GM19035 (cell line): ENCODE results near the gene SLC25A22.

ENCODE experiments used
- ATAC-seq: cut with Tn5 transposase; IDR thresholded peaks from one replicate; pipeline ENCODE4 v1.9.1; 2021; ENCODE audit not compliant: unreplicated experiment

Gene SLC25A22

DNA sequence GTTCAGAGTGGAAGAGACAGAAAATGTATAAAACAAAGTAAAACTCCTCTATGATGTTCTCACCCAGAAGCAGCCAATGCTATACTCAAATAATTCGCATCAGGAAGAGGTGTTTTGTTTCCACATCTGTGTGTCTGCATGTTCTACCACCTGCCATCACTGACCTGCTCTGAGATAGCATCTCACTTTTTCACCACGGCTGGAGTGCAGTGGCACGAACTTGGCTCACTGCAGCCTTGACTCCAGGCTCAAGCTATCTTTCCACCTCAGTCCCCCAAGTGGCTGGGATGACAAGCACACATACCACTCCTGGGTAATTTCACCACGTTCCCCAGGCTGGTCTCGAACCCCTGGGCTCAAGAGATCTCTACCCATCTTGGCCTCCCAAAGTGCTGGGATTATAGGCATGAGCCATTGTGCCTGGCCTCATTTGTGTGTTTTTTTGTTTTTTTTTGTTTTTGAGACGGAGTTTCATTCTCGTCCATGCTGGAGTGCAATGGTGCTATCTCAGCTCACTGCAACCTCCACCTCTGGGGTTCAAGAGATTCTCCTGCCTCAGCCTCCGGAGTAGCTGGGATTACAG lies 36.5 kb downstream of the SLC25A22 start:
- ATAC-seq = no peak

DNA sequence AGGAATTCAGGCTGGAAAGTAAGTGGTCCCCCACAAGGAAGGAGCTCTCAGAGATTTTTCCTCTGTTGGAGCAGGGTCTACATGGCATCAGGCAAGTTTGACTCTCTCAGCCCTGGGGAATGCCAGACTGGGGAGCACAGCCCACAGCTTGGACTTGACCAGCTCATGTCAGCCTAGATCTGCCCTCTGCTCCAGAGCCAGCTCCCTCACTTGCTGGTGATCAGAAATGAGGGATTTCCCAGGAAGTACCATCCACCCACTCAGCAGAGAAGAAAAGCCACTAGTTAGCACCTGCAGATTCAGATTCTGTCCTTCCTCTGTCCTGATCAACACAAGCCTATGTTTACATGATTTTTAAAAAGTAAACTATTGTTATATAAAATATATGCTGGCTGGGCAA lies 37.8 kb downstream of the SLC25A22 start:
- ATAC-seq = no peak

DNA sequence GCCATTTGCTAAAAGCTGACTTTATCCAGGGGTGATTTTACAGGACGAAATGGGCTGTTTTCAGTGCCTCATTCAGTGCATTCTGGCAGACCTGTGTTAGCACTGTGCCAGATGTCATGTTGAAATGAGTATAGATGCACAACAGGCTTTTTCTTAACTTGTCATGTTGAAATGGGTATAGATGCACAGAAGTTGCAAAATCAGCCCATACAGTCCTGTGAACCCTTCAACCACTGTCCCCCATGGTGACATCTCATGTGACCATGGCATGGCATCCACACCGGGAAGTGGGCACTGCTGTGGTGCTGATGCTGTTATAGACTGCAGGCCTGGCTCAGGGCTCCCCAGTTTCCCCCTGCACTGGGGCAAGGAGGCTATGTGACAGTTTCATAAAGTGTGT lies 48.4 kb downstream of the SLC25A22 start:
- no peak for ATAC-seq

DNA sequence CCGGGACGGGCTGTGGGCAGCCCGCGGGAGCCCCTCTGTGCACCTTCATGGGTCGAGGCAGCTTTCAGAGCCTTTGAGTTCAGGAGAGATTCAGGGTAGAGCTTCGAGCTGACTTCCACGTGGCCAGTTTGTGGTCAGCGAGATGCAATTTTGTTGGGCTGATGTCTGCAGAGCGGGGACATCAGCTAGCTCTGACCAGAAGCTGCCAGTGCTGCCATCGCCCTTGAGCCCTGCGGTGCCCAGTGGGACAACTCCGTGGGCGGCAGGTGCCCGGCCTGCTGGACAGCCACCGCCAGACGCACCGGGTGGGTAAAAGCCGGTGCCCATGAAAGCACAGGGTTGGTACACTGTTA lies 50.1 kb downstream of the SLC25A22 start:
- peak; percentile 3 for ATAC-seq

DNA sequence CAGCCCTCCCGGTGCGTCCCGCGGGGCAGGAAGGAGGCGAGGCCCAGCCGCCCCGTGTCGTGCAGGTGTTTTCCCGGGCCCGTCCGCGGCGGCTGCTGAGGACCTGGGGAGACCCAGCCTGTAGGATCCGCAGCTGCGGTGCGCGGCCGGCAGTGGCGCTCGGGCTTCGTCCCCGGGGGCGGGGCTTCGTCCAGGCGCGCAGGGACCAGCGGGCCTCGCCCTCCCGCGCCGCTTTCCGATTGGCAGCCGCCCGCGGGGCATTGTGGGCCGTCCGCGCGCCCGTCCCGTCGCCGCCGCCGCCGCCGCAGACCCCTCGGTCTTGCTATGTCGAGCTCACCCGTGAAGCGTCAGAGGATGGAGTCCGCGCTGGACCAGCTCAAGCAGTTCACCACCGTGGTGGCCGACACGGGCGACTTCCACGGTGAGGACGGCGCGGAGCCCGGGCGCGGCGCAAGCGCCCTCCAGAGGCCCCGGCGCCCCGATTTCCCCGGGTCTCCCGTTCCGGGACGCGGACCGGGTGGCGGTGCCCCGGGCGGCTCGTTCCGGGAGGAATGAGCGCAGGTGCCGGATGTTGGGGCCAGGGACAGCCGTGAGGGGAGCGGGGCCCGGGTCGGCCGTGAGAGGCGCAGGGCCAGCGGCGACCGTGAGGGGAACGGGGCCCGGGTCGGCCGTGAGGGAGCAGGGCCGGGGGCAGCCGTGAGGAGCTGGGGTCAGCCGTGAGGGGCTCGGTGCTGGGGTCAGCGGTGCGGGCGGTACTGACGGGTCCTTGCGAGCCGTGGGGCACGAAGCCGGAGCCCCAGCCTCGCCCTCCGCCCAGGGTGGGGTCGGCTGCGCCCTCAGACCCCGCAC lies 50.7 kb downstream of the SLC25A22 start, which contains the start of gene TALDO1:
TALDO1 (plus strand) TSS at position 307 of the 849 bp plus-strand sequence; CDS start at position 325, 18 bp downstream.
- peak; percentile 92 for ATAC-seq

DNA sequence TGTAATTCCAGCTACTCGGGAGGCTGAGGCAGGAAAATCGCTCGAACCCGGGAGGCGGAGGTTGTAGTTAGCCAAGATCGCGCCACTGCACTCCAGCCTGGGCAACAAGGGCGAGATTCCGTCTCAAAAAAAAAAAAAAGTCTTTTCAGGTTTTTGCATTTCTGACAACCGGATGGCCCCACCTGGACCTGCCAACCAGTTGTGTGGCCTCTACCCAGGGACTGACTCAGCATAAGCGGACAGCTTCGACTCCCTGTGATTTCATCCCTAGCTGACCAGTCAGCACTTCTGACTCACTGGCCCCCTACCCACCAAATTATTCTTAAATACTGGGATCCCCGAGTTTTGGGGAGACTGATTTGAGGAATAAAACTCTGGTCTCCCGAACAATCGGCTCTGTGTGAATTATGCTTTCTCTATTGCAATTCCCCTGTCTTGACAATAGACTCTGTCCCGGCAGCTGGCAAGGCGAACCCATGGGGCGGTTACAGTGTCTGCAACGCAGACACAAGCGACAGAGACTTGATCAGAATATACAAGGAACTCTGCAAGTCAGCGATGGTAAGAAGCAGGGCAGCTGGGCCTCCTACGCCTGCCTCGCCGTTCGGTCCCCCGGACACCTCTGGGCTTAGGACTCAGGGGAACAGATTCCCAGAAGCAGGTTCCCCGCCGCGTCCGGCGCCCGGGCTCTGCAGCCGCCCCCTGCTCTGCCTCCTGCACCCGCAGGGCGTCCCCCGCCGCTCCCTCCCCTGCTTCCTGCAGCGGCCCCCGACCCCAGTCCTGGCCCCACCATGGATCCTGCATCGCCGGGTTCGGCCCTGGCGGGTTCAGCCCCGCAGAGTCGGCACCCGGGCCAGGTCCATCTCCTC lies 51.6 kb downstream of the SLC25A22 start:
- ATAC-seq = peak; percentile 44

DNA sequence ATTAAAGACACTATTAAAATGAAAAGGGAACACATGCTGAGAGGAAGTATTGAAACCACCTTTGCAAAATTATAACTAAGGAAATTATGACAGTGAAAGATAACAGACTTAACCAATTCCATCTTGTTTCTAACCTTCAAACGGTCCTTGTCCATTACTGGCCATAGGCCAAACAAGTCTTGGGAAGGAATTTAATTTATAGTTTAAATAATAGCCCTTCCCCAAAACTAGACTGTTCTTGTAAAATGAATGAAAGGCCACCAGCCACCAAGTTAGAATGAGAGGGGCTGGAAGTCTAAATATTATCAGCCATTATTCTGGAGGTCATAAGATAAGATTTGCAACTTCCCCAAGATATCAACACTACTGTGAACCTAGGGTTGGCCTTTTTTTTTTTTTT lies 52.7 kb downstream of the SLC25A22 start:
- no peak for ATAC-seq

DNA sequence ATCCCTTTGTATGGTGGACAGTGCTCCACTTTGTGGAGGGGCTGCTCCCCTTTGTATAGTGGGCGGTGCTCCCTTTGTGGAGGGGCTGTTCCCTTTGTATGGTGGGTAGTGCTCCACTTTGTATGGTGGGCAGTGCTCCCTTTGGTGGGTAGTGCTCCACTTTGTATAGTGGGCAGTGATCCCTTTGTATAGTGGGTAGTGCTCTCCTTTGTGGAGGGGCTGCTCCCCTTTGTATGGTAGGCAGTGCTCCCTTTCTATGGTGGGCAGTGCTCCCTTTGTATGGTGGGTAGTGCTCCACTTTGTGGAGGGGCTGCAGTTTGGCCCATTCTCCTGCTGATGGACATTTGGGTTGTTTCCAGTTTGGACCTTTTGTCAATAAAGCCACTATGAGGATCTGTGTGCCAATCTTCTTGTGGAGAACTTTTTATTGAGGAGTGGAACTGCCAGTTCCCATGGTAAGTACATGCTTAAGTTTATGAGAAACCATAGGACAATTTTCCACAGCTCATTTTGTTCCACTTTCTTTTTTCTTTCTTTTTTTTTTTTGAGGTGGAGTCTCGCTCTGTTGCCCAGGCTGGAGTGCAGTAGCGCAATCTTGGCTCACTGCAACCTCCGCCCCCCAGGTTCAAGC lies 55.4 kb downstream of the SLC25A22 start:
- ATAC-seq = no peak

DNA sequence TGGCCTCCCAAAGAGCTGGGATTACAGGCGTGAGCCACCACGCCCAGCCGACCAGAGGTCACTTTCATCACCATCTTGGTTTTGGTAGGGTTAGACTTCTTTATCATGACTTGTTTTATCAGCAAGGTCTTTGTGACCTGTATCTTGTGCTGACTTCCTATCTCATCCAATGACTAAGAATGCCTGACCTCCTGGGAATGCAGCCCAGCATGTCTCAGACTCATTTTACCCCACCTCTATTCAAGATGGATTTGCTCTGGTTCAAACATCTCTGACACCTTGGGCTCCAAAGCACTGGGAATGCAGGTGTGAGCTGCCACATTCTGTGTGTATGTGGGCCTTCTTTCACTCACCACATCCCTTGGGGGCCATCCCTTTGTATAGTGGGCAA lies 55.9 kb downstream of the SLC25A22 start:
- no peak for ATAC-seq
